Activated CD4-positive, alpha-beta T cell treated with anti-CD3 and anti-CD28 coated beads for 1 hour (primary cell): ENCODE measurements around the gene MCCC1.

Experiments
- DNase-seq: peaks from one replicate; pipeline ENCODE4 v3.0.0-alpha.2; 2020

The MCCC1 gene

DNA sequence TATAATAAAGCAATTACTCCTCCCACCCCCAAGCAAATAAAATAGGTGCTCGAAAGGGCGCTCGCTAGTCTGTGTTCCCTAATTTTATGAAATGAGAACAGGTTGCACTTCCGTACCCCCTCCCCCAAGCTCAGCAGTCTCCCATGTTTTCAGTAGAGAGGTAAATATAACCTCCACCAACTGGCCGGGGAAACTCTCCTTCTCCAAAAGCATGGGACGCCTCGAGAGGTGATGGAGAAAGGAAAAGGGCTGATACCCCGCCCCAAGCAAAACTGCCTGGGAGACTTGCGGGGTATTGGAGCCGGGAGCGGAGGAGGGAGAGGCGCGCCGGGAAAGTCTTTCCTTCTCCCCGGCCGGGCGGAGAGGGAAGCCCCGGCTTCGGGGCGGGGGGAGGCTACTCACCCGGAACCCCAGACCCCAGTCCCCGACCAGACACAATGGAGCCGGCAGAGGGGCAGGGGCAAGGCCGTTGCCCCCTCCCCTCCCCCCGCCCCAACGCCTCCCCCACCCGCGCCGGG is 119.6 kb downstream of the MCCC1 start:
- no peak for DNase-seq

DNA sequence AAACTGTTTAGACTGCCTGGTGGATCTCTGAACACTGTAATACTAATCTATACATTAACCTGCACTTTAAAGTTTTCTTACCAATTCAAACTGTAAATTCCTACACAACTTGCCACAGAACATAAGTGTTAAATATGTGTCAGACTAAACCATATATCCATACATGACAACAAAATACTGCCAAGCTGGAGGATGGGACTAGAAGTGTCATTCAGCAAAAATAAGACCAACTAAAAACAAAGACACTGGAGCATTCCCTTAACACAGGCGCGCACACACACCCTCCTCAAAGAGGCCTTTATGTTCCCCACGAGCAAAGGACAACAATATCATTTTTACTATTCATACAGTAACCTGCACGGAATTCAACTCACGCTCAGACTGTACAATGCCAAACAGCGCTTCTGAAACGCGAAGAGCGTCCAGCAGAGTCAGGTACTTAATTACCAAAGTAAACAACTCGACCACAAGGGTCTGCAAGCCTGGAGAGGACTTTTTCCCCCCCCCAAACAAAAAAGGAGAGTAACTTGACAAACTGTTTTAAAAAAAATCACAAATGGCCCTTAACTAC is 120.1 kb downstream of the MCCC1 start:
- DNase-seq, result no peak

GRCh38 chr3:182978387-182978786 is 120.9 kb downstream of the MCCC1 start:
- DNase-seq, result no peak

- DNase-seq, result no peak
Measured at GRCh38 chr3:182973047-182973446, 126.2 kb downstream of the MCCC1 start.

- DNase-seq, result no peak
Measured at GRCh38 chr3:182972387-182972786, 126.9 kb downstream of the MCCC1 start.

DNA sequence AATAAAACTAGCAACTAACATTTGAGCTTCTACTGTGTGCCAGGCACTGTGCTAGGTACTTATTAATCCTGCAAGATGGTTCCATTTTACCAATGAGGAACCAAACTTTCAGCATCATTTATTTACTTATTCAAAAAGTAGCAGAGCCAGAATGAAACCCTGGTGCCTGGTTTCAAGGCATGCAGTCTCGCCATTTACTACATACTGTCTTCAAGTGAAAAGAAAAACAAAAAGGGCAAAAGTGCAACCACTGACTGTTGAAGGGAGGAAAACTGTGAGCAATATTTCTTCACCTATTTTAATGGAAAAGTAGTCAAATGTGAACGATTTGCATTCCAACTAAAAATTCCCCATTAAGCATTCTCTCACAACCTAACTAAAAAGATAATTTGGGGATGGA is 127.7 kb downstream of the MCCC1 start:
- DNase-seq, result no peak

- DNase-seq, result no peak
Measured at GRCh38 chr3:182970811-182971418, 128.4 kb downstream of the MCCC1 start.

DNA sequence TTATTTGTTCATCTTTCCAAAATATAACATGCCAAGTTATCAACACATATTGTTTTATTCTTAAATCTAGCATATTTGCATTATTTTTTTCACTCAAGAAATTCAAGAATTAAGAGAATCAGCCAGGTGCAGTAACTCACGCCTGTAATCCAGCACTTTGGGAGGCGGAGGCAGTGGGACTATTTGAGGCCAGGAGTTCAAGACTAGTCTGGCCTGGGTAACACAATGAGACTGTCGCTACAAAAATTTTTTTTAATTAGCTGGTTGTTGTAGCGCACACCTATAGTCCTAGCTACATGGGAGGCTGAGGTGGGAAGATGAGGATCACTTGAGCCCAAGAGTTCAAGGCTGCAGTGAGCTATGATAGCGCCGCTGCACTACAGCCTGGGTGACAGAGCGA is 129.4 kb downstream of the MCCC1 start:
- no peak for DNase-seq

DNA sequence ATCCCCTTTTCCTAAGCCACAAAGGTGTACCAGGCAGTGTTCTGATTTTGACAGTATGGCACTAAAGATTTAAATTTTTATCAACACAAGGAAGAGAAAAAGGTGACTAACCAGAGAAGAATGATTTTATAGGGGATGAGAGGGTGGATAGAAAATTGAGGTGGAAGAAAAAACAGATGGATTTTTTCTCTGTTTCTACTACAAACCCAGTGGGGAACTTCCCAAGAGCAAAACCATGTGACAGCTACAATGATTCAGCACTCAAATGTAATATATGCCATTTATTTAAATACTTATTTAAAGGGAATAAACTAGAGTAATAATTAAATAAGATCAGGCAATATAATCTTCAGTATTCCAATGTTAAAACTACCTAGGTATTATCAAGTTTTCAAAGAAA is 130.0 kb downstream of the MCCC1 start:
- no peak for DNase-seq

DNA sequence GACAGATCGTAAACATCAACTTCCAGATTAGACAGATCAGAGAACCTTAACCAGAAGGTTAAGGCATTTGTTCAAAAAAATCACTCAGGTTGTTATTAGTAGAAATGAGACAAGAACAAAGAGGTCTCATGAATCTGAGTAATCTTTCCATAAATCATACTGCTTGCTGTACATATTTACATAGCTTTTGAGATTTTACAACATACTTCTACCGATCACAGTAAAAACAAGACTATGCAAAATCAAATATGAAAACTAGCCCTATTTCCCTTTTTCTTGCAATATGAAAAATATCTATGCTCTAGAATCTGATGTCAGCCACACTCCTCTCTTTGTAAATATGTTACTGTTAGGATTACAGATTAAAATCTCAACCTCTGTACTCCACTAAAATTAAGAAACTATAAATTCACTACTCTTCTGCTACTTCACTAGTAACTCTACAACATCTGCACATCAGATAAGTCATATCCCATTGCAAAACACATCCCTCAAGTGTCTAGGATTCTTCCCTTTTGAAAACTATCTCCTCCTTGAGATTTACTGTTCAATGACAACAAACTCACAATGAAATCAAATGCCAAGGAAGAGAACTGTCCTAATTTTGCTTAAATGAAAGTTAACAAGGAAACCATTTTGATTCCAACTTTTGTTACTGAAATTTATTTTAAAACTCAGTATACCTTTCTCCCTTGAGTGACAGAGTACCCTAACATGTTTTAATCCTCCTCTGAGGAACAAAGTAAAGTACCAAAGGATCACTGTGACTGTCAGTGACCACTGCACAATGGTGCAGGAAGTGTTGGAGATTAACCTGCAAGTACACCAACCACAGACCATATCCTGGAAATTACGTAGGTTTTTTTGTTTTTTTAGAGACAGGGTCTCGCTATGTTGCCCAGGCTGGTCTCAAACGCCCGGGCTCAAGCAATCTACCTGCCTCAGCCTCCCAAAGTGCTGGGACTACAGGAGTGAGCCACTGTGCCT is 131.8 kb downstream of the MCCC1 start:
- no peak for DNase-seq

GRCh38 chr3:182965861-182966366 is 133.4 kb downstream of the MCCC1 start:
- DNase-seq, result no peak
